Measurements from ENCODE around the gene KDR.

DNA sequence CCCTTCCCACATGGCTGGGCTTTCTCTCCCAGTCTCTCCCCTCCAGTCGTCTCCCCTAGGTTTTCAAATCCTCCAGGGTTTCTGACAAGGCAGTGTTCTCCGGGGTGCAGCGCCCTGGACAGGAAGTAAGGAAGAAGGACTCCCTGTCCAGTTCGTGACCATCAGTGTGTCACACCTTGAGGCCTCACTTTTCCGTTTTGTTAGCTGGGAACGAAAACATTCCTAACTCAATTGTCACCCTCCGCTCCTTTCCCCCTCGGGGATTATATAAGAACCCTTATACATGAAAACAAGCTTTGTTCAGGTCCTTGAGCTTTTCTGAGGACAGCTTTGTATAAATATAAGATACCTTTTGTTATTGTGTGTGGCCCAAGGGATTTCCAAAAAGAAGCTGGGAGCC is 92.1 kb downstream of the KDR start:
- TF ChIP-seq, protein P1, sequence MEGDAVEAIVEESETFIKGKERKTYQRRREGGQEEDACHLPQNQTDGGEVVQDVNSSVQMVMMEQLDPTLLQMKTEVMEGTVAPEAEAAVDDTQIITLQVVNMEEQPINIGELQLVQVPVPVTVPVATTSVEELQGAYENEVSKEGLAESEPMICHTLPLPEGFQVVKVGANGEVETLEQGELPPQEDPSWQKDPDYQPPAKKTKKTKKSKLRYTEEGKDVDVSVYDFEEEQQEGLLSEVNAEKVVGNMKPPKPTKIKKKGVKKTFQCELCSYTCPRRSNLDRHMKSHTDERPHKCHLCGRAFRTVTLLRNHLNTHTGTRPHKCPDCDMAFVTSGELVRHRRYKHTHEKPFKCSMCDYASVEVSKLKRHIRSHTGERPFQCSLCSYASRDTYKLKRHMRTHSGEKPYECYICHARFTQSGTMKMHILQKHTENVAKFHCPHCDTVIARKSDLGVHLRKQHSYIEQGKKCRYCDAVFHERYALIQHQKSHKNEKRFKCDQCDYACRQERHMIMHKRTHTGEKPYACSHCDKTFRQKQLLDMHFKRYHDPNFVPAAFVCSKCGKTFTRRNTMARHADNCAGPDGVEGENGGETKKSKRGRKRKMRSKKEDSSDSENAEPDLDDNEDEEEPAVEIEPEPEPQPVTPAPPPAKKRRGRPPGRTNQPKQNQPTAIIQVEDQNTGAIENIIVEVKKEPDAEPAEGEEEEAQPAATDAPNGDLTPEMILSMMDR (IDR thresholded peaks at IDR 0.05): no peak
- TF ChIP-seq TCF12 (IDR thresholded peaks at IDR 0.05) (no peak), POLR2AphosphoS5 (IDR thresholded peaks at IDR 0.05; ENCODE audit: low read depth, low read length) (no peak), EZH2phosphoT487 (IDR thresholded peaks at IDR 0.05; ENCODE audit: borderline replicate concordance, low read depth) (no peak), SIN3A (IDR thresholded peaks at IDR 0.05; ENCODE audit: borderline replicate concordance, low read depth, low read length) (no peak)
- TF ChIP-seq, protein P2, sequence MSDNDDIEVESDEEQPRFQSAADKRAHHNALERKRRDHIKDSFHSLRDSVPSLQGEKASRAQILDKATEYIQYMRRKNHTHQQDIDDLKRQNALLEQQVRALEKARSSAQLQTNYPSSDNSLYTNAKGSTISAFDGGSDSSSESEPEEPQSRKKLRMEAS (IDR thresholded peaks at IDR 0.05; ENCODE audit: low read depth): no peak
- TF ChIP-seq, protein P3, sequence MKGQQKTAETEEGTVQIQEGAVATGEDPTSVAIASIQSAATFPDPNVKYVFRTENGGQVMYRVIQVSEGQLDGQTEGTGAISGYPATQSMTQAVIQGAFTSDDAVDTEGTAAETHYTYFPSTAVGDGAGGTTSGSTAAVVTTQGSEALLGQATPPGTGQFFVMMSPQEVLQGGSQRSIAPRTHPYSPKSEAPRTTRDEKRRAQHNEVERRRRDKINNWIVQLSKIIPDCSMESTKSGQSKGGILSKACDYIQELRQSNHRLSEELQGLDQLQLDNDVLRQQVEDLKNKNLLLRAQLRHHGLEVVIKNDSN (IDR thresholded peaks at IDR 0.05; ENCODE audit: borderline replicate concordance, low read depth): no peak

All from SK-N-SH (cell line).